ENCODE results near the gene CYP3A7.
"Not testable (repeated sequence)": the region's sequence is repeated elsewhere in the genome, so short reads cannot be mapped to it uniquely, and the experiment has no call there.

GRCh38 chr7:99685871-99686608 lies 49.0 kb downstream of the CYP3A7 start:
- TF ChIP-seq EZH2 (optimal IDR thresholded peaks at IDR 0.05; ENCODE audit: low read depth, low read length); CTCF (IDR thresholded peaks at IDR 0.05; ENCODE audit: low read length); EZH2phosphoT487 (IDR thresholded peaks at IDR 0.05; ENCODE audit: low read length): not testable (repeated sequence)
